NT2/D1 (cell line): ENCODE data around the gene UFC1.

Experiments used
- YY1 ChIP-seq: IDR thresholded peaks from 2 replicates; pipeline ENCODE4 v1.6.1; 2011; ENCODE audit not compliant: insufficient read length, insufficient read depth
- ZNF274 ChIP-seq: IDR thresholded peaks from 2 replicates; pipeline ENCODE4 v1.6.1; 2011; ENCODE audit warnings: mild to moderate bottlenecking, low read depth, low read length

- no peak for TF ChIP-seq YY1
- TF ChIP-seq ZNF274, result no peak
Measured at GRCh38 chr1:161161652-161162051, 7.9 kb downstream of the UFC1 start.
